ENCODE measurements around the gene KIAA1210.

KIAA1210 gene

GRCh38 chrX:119028733-119029330 lies 98.8 kb downstream of the KIAA1210 start:
- FAIRE-seq = no peak
- DNase-seq (ENCODE audit: insufficient read length) = no peak
- no peak for TF ChIP-seq POLR2A (IDR thresholded peaks at IDR 0.05; ENCODE audit: low read depth, low read length)
- TF ChIP-seq POLR2AphosphoS5 (IDR thresholded peaks at IDR 0.05; ENCODE audit: low read depth, low read length) = no peak
- TF ChIP-seq TAF1 (IDR thresholded peaks at IDR 0.05; ENCODE audit: borderline replicate concordance, low read depth, low read length) = no peak

Measured in GM12892 (cell line).